Subcutaneous abdominal adipose tissue (tissue), 5 donors: ENCODE data around the gene KLHL6.
A peak's percentile ranks its signal among the peaks of the same experiment; 100 is the strongest.
"Not testable (repeated sequence)": the region's sequence is repeated elsewhere in the genome, so short reads cannot be mapped to it uniquely, and the experiment has no call there.

Experiments used
- H3K27ac ChIP-seq: one replicate; pipeline ENCODE4 v1.7.0; 2013; ENCODE audit warnings: low read depth, mild to moderate bottlenecking, inconsistent platforms, low read length, moderate library complexity
- H3K27me3 ChIP-seq, 5 donors: one replicate each; pipeline ENCODE4 v1.7.0; 2013; ENCODE audit warnings: low read length in 5 of 5, inconsistent platforms in 1 of 5; ENCODE audit not compliant: control insufficient read depth in 5 of 5, insufficient read depth in 4 of 5
- H3K36me3 ChIP-seq, 5 donors: one replicate each; pipeline ENCODE4 v1.7.0; 2013; ENCODE audit warnings: low read length in 5 of 5; ENCODE audit not compliant: control insufficient read depth in 5 of 5, insufficient read depth in 5 of 5
- H3K4me1 ChIP-seq, 5 donors: one replicate each; pipeline ENCODE4 v1.7.0; 2013; ENCODE audit warnings: low read length in 5 of 5, mild to moderate bottlenecking in 3 of 5, moderate library complexity in 1 of 5; ENCODE audit not compliant: control insufficient read depth in 5 of 5, insufficient read depth in 5 of 5
- H3K4me3 ChIP-seq, 5 donors: one replicate each; pipeline ENCODE4 v1.7.0; 2013; ENCODE audit warnings: low read length in 5 of 5, low read depth in 1 of 5
- H3K9ac ChIP-seq, 5 donors: one replicate each; pipeline ENCODE4 v1.7.0; 2013; ENCODE audit warnings: low read length in 5 of 5, mild to moderate bottlenecking in 4 of 5, moderate library complexity in 3 of 5
- H3K9me3 ChIP-seq, 5 donors: one replicate each; pipeline ENCODE4 v1.7.0; 2013; ENCODE audit warnings: low read length in 5 of 5; ENCODE audit not compliant: control insufficient read depth in 5 of 5
- donor health status: healthy.
- donor health status: healthy.
- donor health status: healthy.
- donor health status: healthy.
- donor health status: healthy.

The KLHL6 gene

GRCh38 chr3:183511286-183512131 is 44.0 kb downstream of the KLHL6 start:
- not testable (repeated sequence) for H3K27me3 ChIP-seq, H3K27ac ChIP-seq, H3K9me3 ChIP-seq, H3K36me3 ChIP-seq, H3K9ac ChIP-seq
- Histone ChIP-seq H3K4me3 (peak overlapping the region in 1 of 5 donors; percentile 35), H3K4me1 (peaks cover 0 to 22% (median 15%) of the 10 kb centered on the region in 5 donors)

- Histone ChIP-seq H3K9me3 (peaks cover 0 to 7% (median 3%) of the 10 kb centered on the region in 5 donors), H3K36me3 (peaks cover 0 to 3% (median 0%) of the 10 kb centered on the region in 5 donors), H3K27me3 (no peaks in the 10 kb centered on the region), H3K4me1 (peaks cover 0 to 22% (median 12%) of the 10 kb centered on the region in 5 donors), H3K27ac (no peak overlapping the region), H3K4me3 (no peak overlapping the region), H3K9ac (no peak overlapping the region)
Observed at GRCh38 chr3:183508821-183509220, 46.7 kb downstream of the KLHL6 start.

GRCh38 chr3:183507551-183507950 is 48.0 kb downstream of the KLHL6 start:
- Histone ChIP-seq H3K4me3 (no peak overlapping the region), H3K9me3 (peaks cover 0 to 7% (median 3%) of the 10 kb centered on the region in 5 donors), H3K27me3 (no peaks in the 10 kb centered on the region), H3K9ac (no peak overlapping the region), H3K4me1 (peaks cover 0 to 17% (median 14%) of the 10 kb centered on the region in 5 donors), H3K36me3 (peaks cover 0 to 3% (median 0%) of the 10 kb centered on the region in 5 donors), H3K27ac (no peak overlapping the region)

DNA sequence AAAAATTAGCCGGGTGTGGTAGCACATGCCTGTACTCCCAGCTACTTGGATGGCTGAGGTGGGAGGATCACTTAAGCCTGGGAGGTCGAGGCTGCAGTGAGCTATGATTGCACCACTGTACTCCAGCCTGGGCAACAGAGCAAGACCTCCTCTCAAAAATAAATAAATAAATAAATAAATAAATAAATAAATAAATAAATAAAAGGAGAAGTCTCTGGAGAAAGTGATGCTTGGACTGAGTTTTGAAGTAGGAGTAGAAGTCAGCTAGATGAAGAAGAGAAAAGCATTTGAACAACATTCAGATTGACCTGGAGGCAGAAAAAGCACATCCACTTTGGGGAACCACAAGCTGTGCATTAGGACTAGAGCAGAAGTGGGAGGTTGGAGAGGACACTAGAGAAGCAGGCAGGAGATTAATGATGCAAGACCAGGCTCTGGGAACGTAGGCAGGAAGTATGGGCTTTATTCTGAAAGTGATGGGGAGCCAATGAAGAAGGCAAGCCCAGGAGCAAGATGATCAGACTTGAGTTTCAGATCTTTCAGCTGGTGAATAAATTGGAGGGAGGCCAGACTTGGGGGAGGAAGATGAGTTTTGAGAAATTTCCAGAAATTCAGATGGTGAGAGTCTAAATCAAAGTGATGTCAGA is 48.7 kb downstream of the KLHL6 start:
- Histone ChIP-seq H3K4me3 (no peak overlapping the region), H3K4me1 (peaks cover 0 to 14% (median 11%) of the 10 kb centered on the region in 5 donors), H3K27me3 (no peaks in the 10 kb centered on the region), H3K9ac (no peak overlapping the region), H3K9me3 (peaks cover 0 to 7% (median 3%) of the 10 kb centered on the region in 5 donors), H3K27ac (no peak overlapping the region), H3K36me3 (peaks cover 0 to 3% (median 0%) of the 10 kb centered on the region in 5 donors)

DNA sequence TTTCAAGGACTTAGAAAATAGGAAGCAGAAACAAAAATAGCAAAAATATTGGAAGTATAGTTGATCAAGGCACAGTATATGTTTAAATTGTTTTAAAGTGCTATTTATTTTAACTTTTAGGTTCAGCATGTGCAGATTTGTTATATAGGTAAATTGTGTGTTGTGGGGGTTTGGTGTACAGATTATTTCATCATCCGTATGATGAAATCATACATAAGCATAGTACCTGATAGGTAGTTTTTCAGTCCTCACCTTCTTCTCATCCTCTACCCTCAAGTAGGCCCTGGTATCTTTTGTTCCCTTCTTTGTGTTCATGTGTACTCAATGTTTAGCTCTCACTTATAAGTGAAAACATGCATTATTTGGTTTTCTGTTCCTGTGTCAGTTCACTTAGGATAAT is 50.9 kb downstream of the KLHL6 start:
- H3K27me3 ChIP-seq: no peaks in the 10 kb centered on the region
- peaks cover 0 to 10% (median 0%) of the 10 kb centered on the region in 5 donors for H3K36me3 ChIP-seq
- H3K9ac ChIP-seq: no peak overlapping the region
- no peak overlapping the region for H3K4me3 ChIP-seq
- H3K27ac ChIP-seq: no peak overlapping the region
- peaks cover 0 to 5% (median 0%) of the 10 kb centered on the region in 5 donors for H3K4me1 ChIP-seq
- peaks cover 0 to 7% (median 3%) of the 10 kb centered on the region in 5 donors for H3K9me3 ChIP-seq

DNA sequence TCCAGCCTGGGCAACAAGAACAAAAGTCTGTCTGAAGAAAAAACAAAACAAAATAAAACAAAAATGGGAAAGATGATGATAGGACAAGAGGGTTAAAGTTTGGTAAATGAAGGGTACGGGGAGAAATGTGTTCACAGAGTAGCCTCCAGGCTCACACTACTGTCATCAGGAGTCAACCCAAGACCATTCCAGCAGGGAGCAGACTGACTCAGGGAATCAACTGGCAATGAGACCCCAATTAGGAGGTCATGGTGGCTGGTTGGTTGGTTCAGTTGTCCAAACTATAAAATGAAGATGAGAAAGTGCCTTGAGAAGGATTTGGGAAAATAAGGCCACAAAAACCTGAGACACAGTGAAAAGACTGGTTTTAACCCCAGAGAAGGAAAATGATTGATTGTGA is 51.8 kb downstream of the KLHL6 start:
- Histone ChIP-seq H3K9me3 (peaks cover 0 to 7% (median 3%) of the 10 kb centered on the region in 5 donors), H3K36me3 (peaks cover 0 to 18% (median 0%) of the 10 kb centered on the region in 5 donors), H3K27ac (no peak overlapping the region), H3K4me3 (no peak overlapping the region), H3K9ac (no peak overlapping the region), H3K27me3 (no peaks in the 10 kb centered on the region), H3K4me1 (peaks cover 0 to 5% (median 0%) of the 10 kb centered on the region in 5 donors)

DNA sequence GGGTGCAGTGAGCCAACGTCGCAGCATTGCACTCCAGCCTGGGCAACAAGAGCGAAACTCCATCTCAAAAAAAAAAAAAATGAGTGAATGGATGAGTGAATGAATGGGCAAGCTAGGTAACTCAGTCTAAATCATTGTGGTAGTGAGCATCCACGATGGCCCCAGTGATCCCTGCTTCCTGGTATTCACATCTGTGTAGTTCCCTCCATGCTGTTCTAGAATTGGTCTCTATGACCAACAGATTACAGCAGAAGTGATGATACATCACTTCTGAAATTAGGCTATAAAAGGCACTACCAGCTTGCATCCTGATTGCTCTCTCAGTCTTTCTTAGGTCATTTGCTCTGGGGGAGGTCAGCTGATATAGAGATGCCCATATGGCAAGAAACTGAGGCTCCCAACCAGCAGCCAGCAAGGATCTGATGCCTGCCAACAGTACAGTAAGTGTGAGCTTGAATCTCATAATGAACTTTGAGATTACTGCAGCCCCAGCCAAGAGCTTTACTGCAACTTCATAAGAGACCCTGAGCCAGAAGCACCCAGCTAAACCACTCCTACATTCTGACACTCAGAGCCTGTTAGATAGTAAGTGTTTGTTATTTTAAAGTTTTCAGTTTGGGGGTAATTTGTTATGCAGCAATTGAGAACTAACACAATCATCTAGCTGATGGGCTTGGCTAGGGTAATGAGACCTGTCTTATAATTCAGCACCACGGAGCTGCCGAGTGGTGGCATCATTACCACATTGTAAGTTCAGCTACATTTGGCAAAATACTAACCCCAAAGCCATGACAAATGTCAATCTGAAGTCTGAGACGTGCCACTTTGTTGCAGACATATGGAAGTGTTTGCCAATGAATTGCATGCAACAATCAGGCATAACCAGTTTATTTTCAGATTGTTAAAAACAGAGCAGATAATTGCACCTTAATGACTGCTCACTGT is 53.0 kb downstream of the KLHL6 start:
- no peak overlapping the region for H3K4me3 ChIP-seq
- H3K9ac ChIP-seq: no peak overlapping the region
- no peak overlapping the region for H3K27ac ChIP-seq
- H3K4me1 ChIP-seq: peaks cover 0 to 4% (median 0%) of the 10 kb centered on the region in 5 donors
- H3K9me3 ChIP-seq: peaks cover 0 to 7% (median 3%) of the 10 kb centered on the region in 5 donors
- no peaks in the 10 kb centered on the region for H3K27me3 ChIP-seq
- peaks cover 0 to 22% (median 0%) of the 10 kb centered on the region in 5 donors for H3K36me3 ChIP-seq

- Histone ChIP-seq H3K36me3 (peaks cover 0 to 21% (median 0%) of the 10 kb centered on the region in 5 donors), H3K4me3 (no peak overlapping the region), H3K27me3 (no peaks in the 10 kb centered on the region), H3K9me3 (peaks cover 0 to 4% (median 3%) of the 10 kb centered on the region in 5 donors), H3K27ac (no peak overlapping the region), H3K4me1 (peaks cover 0 to 4% (median 0%) of the 10 kb centered on the region in 5 donors), H3K9ac (no peak overlapping the region)
Observed at GRCh38 chr3:183500981-183501704, 54.4 kb downstream of the KLHL6 start.

DNA sequence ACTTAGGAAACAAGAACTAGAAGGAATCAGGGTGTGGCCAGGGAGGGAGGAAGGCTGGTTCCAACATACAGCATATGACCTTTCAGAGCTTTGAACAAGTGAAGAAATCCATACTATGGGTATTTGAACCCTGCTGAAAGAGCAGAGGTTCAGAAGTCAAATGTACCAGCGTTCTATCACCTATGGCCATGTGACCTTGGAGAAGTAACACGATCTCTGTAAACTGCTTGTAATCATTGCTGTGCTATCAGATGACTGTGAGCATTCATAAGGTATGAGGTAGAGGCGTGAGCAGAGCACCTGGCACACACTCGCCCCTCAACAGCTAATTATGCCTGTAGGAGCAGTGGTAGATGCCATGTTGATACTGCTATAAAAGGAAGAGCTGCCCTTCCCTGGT is 55.2 kb downstream of the KLHL6 start:
- no peak overlapping the region for H3K27ac ChIP-seq
- H3K4me3 ChIP-seq: no peak overlapping the region
- peaks cover 0 to 21% (median 0%) of the 10 kb centered on the region in 5 donors for H3K36me3 ChIP-seq
- H3K27me3 ChIP-seq: no peaks in the 10 kb centered on the region
- no peak overlapping the region for H3K9ac ChIP-seq
- H3K4me1 ChIP-seq: peaks cover 0 to 4% (median 0%) of the 10 kb centered on the region in 5 donors
- no peaks in the 10 kb centered on the region for H3K9me3 ChIP-seq
